Tongue (tissue), 2 donors: ENCODE data around the gene TRPM8. TPM values are rescaled to one million over a fixed set of nuclear protein-coding genes. Genes with fewer than 3 reads are reported as not detected.
A peak's percentile ranks its signal among the peaks of the same experiment; 100 is the strongest.

Source experiments
- DNase-seq: peaks from one replicate; pipeline ENCODE4 v3.0.0-alpha.2; 2015
- total RNA-seq: library from RNA; depleted of rRNA; stranded (reverse); fragments of >200 nt; gene quantifications from one replicate; pipeline ENCODE4 v1.2.3, GENCODE V29; 2014

The TRPM8 gene
- total RNA-seq, 1 donor from 2014 or later, result not detected

DNA sequence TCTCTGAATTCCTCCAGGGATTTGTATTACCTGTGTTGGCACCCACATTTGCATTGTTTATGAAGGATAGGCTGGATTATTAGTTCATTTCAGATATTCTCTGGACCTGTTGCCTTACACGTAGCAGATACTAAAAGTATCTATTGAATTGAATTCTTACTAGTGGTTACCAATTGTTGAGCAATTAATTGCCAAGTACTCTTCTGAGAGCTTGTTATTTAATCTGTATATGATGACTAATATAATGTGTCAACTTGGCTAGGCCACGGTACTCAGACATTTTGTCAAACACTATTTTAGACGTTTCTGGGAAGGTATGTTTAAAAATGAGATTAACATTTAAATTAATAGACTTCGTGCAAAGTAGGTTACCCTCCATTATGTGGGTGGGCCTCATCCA is 130.9 kb downstream of the TRPM8 start:
- no peak for DNase-seq

- DNase-seq, result no peak
Measured at GRCh38 chr2:234050455-234051135, 133.4 kb downstream of the TRPM8 start, which contains the start of gene SPP2. TSS of gene SPP2 (plus strand) at chr2:234050702. CDS start at chr2:234050787, 85 bp downstream.

DNA sequence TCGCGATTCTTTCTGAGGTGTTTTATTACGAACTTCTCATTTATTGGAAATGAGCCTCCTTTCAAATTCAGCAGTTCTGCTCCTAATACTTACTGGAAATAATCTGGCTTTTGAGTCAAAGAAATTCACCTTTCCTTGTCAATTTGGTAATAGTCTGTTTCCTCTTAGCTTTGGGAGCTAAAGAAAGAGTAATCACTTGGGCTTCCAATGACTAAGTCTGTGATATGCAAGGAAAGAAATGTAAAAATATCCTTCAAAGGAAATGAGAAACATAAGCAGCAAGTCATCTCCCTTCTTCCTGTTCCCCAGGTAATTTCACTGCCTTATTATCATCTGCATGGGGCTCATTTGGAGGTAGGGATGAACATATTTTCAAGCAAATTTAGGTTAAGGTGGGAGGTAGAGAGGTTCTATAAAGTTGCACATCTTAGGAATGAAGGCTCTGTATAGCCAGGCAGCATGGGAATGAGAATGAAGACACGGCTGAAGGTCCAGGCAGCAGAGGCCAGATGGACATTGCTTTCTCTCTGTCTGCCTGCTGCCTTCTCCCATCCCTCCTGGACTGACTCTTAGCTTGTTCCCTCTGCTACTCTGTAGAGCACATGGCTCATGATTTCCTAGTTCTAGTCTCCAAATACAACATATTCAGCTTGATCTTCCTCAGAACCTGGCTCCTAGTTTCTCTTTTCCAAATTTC is 134.3 kb downstream of the TRPM8 start:
- DNase-seq, result no peak

- DNase-seq, result no peak
Measured at GRCh38 chr2:234058881-234059280, 141.7 kb downstream of the TRPM8 start.

- DNase-seq, result peak; percentile 24
Measured at GRCh38 chr2:234060236-234060635, 143.1 kb downstream of the TRPM8 start.

GRCh38 chr2:234061624-234062257 is 144.6 kb downstream of the TRPM8 start:
- DNase-seq, result no peak

DNA sequence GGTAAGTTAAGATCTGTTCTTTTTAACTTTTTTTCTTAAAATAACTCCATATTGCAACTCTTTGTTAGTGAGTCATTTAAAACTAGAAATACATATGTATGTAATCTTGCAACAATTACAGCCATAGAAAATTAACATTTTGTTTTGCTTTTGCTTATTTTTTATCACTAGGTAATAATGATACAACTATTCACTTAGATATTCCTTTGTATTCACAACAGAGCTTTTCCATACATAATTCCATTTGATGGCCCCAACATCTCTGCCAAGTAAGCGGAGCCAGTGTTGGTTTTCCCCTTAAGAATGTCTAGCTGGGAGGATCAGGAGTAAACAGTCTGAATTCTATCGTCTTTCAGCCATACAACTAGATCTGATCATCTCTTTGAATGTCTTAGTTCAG is 149.4 kb downstream of the TRPM8 start:
- no peak for DNase-seq

Other genes starting within 250 kb of the TRPM8 start
- gene UGT1A9, start 245.5 kb upstream of the TRPM8 start, total RNA-seq, result not detected
- gene UGT1A7, start 235.5 kb upstream of the TRPM8 start, total RNA-seq, result 1.3 TPM
- gene UGT1A6, start 224.5 kb upstream of the TRPM8 start, total RNA-seq, result 9.6 TPM
- gene UGT1A5, start 204.5 kb upstream of the TRPM8 start, total RNA-seq, result 0.51 TPM
- gene UGT1A4, start 198.6 kb upstream of the TRPM8 start, total RNA-seq, result 1.6 TPM
- 0.51 TPM for gene UGT1A3, start 188.3 kb upstream of the TRPM8 start, total RNA-seq
- 0.41 TPM for gene UGT1A1, start 157.1 kb upstream of the TRPM8 start, total RNA-seq
- gene MROH2A, start 139.0 kb upstream of the TRPM8 start, total RNA-seq, result 2.5 TPM
- gene HJURP, start 62.8 kb upstream of the TRPM8 start, total RNA-seq, result 9.8 TPM
- gene SPP2, start 133.3 kb downstream of the TRPM8 start, total RNA-seq, result not detected